Epithelial cell of proximal tubule (primary cell): Measurements from ENCODE around the gene MAP3K2. TPM values are rescaled to one million over a fixed set of nuclear protein-coding genes. Genes with fewer than 3 reads are reported as not detected.

ENCODE experiments used
- DNase-seq: peaks from one replicate; pipeline ENCODE4 v3.0.0-alpha.2; 2011; ENCODE audit warnings: low read depth
- H3K4me3 ChIP-seq: 2 replicates; pipeline ENCODE4 v1.5.1; 2011; ENCODE audit warnings: low read depth, mild to moderate bottlenecking, low read length
- CTCF ChIP-seq: conservative IDR thresholded peaks from 2 replicates; pipeline ENCODE4 v1.5.1; 2012; ENCODE audit warnings: low read depth, mild to moderate bottlenecking, low read length
- total RNA-seq: library from RNA; depleted of rRNA; stranded (reverse); fragments of >200 nt; gene quantifications from 2 replicates; pipeline ENCODE4 v1.2.3, GENCODE V29; 2015

Gene MAP3K2
- total RNA-seq, 1 donor from 2014 or later: 22.4 TPM

DNA sequence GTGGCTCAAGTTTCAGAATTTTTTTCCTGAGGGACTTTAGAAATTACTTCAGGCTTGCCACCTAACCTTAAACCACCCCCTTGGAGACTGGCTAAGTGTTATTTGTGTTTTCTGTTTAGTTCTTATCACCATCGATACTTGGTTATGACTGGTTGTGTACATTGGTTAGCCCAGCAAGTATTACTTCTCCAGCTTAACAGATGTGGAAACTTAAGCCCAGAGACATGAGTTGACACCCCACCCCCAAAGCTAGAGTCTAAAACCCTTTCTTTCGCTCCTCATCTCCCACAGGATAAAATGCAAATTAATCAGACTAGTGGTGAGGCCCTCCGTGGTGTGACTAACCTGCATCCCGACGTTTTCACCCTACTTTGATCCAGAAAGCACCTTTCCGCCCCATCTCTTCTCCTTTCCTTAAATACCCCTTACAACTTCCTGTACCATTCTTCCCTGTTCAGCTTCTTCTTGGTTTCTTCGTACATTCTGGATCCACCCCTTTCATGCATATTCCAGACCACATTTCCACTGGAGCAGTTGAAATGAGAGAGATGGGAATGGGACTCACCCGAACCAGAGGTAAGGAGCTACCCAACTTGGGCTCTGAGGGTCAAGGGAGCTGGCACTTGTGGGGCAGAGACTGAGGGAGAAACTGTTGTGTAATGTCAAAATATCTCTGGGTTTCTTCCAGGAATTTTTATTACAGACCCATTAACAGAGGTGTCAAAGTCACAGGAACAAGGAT is 819 bp upstream of the MAP3K2 start:
- TF ChIP-seq CTCF: no peak
- no peak for DNase-seq
- H3K4me3 ChIP-seq: peak overlapping the region; percentile 57

DNA sequence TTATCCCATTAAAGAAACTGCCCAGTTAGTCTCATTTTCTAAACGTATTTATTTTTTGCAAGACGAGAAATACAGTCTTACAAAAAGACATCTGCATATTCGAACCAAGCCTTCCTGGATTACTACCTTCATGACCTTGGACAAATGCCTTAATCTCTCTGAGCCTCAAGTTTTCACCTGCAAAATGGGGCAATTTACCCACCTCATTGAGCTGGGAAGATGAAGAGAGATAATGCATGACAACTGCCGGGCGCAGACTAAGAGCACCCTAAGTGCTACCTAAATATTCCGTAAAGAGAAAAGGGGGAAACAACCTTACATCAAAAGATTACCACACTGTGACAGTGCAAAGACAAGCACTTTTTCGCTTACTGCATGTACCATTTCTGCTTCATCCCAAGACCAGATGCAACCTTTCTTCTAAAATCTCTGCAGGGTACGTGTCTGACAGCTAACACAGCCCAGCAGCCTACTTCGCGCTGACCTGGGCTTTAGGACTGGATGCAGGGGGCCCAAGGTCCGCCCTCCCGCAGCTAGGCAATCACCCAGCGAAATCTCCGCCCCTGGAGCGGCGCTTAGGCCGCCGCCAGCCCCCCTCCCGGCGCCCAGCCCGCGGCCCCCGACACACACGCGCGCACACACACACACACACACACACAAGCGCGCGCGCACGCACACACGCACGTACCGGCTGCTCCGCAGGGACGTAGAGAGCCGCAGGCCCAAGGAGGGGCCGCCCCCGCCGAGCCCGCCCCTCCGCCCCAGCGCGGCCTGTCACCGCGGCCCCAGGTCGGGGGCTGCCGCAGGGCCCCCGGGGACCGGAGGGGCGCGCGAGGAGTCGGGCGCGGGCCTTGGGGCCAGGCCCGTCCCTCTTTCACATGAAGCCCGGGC is 766 bp downstream of the MAP3K2 start:
- no peak for TF ChIP-seq CTCF
- peak overlapping the region; percentile 84 for H3K4me3 ChIP-seq
- DNase-seq: no peak

- H3K4me3 ChIP-seq: peak overlapping the region; percentile 84
- TF ChIP-seq CTCF: no peak
- DNase-seq: no peak
These were observed 1.5 kb downstream of the MAP3K2 start for GRCh38 chr2:127386246-127386645.

GRCh38 chr2:127384529-127384928 is 3.2 kb downstream of the MAP3K2 start:
- no peak overlapping the region for H3K4me3 ChIP-seq
- no peak for DNase-seq
- no peak for TF ChIP-seq CTCF

- no peak overlapping the region for H3K4me3 ChIP-seq
- peak; percentile 56 for DNase-seq
- TF ChIP-seq CTCF: peak; percentile 11
These were observed 4.9 kb downstream of the MAP3K2 start for GRCh38 chr2:127382831-127383230.

DNA sequence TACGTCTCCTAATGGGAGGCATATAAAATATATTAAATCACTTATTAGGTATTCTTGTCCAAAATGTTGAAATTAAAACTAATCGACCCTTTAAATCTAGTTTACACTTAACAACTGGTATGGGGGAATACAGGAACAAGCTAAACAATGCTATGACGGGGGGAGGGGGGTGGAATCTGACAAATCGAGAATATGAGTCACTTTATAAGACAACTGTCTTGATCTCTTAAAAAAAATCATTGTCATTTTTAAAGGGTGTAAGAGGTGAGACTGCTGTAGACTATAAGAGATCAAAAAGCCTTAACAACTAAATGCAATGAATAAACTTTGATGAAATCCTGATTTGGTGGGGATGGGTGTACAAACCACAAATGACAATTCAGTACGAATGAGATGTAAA is 6.0 kb downstream of the MAP3K2 start:
- no peak overlapping the region for H3K4me3 ChIP-seq
- TF ChIP-seq CTCF: no peak
- no peak for DNase-seq
